Measurements from ENCODE around the gene ADAMTS10.
"Not testable (repeated sequence)": the region's sequence is repeated elsewhere in the genome, so short reads cannot be mapped to it uniquely, and the experiment has no call there.

Gene ADAMTS10

GRCh38 chr19:8622886-8623285 lies 12.4 kb upstream of the ADAMTS10 start:
- DNase-seq, result not testable (repeated sequence)

- DNase-seq, result no peak
Measured at GRCh38 chr19:8618751-8619150, 8.2 kb upstream of the ADAMTS10 start.

DNA sequence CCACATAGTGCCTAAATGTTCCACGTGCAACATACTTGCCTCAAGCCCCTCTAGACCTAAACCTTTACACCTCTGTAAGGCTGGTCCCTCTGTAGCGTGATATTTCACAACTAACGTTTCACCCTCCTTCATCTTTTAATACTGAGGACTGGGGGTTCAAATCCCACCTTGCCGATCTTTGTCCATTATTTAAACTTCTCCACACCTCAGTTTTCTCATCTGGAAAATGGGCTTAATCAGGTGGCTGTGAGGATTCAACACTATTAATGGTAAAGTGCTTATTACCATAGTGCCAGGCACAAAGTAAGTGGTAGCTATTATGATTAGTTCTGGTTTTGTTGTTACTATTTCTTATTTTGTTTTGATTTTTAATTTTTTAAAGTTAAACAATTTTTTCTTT lies 7.5 kb upstream of the ADAMTS10 start:
- no peak for DNase-seq

DNA sequence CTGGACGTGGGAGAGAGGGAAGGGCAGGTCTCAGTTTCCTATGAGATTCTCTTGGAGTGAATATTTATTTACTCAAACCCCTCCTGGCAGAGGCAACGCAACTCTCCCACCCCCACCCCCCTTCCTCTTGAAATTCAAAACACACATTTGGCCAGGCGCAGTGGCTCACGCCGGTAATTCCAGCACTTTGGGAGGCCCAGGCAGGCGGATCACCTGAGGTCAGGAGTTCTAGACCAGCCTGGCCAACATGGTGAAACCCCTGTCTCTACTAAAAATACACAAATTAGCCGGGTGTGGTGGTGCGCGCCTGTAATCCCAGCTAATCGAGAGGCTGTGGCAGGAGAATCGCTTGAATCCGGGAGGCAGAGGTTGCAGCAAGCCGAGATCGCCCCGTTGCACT lies 6.8 kb upstream of the ADAMTS10 start:
- not testable (repeated sequence) for DNase-seq

GRCh38 chr19:8616861-8617260 lies 6.3 kb upstream of the ADAMTS10 start:
- no peak for DNase-seq

DNA sequence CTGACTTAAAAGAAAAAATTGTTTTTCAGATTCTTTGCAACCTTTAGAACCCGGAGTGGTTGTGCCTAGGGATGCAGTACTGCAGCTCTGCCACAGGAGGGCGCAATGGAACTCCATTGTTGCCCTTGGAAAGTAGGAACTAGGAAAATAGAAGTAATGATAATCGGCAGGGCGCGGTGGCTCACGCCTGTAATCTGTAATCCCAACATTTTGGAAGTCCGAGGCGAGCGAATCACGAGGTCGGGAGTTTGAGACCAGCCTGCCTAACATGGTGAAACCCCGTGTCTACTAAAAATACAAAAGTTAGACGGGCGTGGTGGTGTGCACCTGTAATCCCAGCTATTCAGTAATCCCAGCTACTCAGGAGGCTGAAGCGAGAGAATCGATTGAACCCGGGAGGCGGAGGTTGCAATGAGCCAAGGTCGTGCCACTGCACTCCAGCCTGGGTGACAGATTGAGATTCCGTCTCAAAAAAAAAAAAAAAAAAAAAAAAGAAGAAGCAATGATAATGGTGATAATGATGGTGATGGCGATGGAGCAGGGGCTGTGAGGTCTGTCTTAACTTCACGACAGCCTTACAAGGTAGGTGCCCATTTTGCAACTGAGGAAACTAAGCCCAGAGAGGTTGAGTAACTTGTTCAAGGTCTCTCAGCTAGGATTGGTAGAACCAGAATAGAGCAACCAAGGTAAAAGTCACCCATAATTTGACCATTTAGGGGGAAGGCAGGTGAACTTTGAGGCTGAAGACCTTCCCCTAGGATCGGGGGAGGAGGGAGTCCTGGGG lies 5.5 kb upstream of the ADAMTS10 start:
- peak; percentile 77 for DNase-seq

DNA sequence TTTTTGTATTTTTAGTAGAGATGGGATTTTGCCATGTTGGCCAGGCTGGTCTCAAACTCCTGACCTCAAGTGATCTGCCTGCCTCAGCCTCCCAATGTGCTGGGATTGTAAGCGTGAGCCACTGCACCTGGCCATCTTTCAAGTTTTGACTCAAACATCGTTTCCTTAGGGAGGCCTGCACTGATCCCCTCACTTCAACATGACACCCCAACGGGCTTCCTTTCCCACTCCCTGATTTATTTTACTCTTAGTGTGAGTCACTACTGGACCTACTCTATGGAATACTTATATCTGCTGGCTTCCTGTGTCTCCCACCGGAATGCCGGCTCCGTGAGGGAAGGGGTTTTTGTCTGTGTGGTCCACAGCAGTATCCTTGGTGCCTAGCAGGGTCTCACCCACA lies 4.5 kb upstream of the ADAMTS10 start:
- DNase-seq, result no peak

DNA sequence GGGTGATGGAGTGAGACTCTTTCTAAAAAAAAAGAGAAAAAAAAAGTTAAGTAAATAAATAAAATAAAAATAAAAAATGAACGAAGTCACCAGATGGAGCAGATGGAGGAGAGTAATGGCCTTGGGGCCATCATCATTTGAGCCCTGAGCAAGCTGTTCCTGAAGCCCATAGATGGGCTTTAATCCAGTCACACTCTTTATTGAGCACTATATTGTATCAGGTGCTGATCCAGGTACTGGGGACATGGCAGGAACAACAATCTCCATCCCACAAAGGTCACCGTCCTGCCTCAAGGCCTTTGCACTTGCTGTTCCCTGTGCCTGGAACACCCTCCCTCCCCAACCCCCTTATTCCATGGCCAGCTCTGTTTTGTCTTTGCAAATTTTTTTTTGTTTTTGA lies 3.9 kb upstream of the ADAMTS10 start:
- DNase-seq, result no peak

DNA sequence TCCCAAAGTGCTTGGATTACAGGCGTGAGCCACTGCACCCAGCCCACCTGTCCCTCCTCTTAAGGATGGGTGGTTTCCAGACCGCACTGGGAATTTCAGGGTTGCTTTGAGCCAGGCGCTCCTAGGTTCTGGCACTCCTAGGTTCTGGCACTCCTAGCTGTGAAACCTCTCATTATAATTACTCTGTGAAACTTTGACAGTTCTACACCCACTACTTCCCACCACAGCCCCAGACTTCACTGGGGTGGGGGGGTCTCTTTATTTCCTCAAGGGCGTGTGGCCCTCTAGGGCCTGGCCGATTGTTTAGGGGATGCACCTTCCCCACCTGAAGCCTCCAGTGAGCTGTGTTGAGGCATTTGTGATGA lies 2.3 kb upstream of the ADAMTS10 start:
- no peak for DNase-seq

- no peak for DNase-seq
Measured at GRCh38 chr19:8611877-8612806, 1.6 kb upstream of the ADAMTS10 start.

DNA sequence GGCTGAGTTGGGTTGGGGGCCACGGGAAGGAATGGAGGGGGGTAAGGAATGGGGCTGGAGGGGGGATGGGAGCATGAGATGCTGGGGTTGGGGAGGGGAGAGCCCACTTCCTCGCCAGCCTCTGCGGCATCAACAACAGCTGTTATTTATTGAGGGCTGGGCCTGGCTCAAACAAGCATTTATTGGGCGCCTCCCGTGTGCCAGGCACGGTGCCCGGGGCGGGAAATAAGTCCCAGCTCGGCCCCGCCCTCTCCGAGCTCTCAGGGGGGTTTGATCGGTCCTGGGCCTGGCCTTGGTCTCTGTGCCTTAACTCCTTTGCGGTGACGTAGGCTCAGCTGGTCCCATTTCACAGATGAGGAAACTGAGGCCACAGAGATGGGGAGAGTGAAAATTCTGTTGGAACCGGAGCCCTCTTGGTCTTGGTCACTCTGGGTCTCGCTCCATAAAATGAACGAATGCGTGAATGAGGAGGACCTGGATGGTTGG lies 919 bp upstream of the ADAMTS10 start:
- peak; percentile 12 for DNase-seq

DNA sequence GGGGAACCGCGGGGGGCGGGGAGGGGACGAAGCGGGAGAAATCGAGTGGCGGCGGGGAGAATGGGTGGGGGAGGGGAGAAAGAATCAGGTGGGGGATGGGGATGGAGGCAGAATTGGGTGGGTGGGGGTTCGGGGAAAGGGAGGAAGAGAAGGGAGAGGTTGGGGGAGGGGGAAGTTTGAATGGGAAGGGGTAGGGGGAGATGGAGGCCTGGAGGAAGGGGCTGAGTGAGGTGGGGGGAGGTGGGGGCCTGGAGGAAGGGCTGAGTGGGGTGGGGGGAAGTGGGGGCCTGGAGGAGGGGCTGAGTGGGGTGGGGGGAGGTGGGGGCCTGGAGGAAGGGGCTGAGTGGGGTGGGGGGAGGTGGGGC lies 403 bp upstream of the ADAMTS10 start:
- DNase-seq, result no peak

- DNase-seq, result peak; percentile 27
Measured at GRCh38 chr19:8609279-8610040, 1.1 kb downstream of the ADAMTS10 start.

- DNase-seq, result no peak
Measured at GRCh38 chr19:8608941-8609278, 1.6 kb downstream of the ADAMTS10 start.

GRCh38 chr19:8607386-8607785 lies 3.1 kb downstream of the ADAMTS10 start:
- DNase-seq, result no peak

DNA sequence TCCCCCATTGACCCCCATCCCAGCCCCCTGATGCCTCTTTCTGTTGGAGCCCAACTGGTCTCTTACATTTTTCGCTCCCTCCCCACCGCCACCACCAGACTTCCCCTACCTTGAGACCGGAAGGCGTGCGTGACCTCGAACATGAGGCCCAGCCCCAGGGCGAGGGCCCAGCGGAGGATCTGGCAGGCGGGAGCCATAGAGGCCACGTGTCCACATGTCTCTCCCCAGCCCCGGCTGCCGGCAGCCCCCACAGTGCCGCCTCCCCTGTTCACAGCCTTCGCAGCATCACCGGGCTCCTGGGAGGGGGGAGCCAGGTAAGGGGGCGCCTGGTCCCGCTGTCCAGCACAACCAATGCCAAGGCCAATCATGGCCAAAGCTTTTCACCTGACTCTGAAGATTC lies 5.0 kb downstream of the ADAMTS10 start:
- DNase-seq, result no peak

DNA sequence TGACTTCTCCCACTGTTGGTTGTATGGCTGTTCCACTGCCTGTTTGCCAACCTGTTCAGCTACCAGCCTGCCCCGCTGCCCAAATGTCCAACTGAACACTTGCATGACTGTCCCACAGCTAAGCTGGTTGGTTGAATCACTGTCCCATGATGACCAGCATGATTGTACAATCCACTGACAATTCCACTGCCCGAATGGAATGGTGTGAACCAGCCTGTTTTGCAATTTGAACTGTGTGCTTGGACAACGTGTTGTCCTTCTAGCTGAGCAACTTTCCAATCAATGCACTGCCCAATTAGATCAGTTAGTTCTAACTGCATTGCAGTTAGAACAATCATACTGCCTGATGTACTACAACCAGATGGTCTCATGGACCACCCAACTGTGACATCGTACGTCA lies 8.7 kb downstream of the ADAMTS10 start:
- DNase-seq, result no peak

DNA sequence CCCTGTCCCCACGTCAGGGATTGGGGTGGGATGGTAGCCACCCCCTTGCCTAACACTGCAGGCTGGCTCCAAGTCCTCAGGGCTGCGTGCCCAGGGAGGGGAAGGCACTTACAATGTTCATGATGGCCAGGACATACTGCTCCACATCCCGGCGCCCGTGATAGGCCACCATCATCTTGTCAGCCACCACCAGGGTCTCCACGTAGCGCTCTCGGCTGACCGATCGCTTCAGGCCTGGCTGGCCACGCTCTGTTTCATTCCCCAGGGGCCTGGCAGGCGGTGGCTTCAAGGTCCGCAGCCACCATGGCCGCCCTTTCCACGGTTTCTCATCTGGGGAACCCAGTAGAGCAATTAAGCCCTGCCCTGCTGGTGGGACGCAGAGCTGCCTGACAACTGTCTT lies 9.7 kb downstream of the ADAMTS10 start:
- no peak for DNase-seq

DNA sequence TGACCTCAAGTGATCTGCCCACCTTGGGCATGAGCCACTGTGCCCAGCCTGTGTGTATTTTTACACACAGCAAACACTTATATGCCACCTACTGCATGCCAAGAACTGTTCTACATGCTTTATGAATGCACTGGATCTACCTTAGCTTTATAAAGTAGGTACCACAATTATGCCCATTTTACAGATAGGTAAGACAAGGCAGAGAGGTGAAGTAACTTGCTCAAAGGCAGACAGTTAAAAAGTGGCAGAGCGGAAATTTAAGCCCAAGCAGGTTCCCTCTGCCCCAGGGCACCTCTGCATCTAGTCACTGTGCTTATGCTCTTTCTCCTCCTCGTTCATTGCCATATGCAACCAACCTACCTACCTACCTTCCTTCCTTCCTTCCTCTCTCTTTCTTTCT lies 10.5 kb downstream of the ADAMTS10 start:
- no peak for DNase-seq

GRCh38 chr19:8596168-8596567 lies 14.3 kb downstream of the ADAMTS10 start:
- DNase-seq, result no peak

DNA sequence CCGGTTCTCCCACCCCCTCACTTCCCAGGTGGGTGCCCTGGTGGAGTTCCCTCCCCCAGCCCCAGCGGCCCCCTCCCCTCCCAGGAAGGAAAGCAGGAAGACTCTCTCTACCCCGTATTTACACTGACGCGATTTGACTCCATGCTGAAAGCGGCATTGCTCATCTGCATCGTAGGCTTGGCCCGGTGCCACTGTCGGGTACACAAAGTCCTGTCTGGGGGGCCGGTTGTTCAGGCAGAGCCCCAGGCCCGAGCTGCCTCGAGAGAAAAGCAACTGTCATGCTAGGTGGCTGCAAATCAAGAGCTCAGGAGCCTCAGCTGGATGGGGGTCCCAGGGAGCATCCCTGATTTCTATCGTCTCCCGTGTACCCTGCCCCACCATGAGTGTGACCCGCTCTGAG lies 14.9 kb downstream of the ADAMTS10 start:
- DNase-seq, result no peak

DNA sequence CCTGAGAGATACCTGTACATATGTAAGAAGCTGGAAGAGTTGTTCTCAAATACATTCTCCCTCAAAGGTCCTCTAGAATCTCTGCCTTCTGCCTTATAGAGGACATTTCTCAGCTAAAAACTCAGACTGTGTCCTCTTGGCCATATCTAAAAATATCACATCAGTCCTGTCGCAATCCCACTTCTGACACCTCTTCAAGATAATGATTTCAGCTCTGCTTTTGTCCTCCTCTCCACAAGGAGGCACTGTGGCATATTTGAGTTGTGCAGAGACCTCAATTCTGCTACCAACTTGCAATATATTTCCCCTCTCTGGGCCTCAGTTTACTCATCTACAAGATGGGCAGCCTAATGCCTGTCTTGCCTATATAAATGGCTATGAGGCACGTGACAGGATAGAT lies 16.6 kb downstream of the ADAMTS10 start:
- DNase-seq, result no peak

DNA sequence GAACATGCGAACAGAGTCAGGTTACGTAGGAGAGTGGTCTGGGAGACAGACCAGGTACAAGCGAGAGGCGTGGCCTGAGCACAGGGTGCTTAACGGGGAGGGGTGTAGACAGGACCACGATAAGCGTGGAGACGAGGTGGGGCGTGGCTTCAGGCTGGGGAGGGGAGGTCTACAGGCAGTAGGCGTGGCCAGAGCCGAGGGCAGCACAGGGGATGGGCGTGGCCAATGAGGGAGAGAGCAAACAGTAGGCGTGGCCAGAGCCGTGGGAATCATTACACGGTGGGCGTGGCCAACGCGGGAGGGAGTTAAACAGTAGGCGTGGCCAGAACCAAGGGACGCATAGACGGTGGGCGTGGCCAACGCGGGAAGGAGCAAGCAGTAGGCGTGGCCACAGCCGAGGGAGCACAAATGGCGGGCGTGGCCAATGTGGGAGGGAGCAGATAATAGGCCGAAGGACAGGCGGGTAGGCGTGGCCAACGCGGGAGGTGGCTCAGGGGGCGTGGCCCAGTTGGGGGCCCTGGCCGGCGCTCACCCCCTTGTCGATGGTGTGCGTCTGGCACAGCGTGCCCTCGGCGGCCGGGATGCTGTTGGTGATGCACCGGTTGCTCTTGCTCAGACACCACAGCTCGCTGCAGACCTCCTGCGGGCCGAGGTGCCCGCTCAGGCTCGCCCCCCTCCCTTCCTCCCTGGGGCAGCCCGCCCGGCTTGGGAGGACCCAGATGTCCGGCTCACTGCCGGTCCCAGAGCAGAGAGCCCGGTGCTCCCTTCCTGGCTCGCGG lies 18.1 kb downstream of the ADAMTS10 start:
- DNase-seq, result peak; percentile 98
